ENCODE measurements around the gene CXCR3.

Gene CXCR3

DNA sequence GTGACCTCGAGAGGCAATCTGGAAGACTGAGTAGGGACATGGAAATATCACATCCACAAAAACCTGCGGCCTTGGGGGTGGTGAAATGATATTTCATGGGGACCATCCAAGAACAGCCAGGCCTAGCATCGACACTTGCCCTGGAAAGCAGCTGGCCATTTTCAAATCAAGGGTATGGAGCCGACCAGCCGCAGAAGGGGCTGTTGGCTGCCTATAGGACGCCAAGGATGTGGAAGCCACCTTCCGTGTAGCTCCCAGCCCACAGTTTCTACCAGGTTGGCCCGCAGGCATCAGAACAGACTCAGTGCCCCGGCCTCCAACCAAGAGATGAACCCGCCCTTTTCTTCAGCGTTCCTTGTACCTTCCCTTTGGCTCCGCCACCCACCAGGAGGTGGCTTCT lies 43.6 kb upstream of the CXCR3 start:
- DNase-seq: no peak
- H2BK12ac ChIP-seq (ENCODE audit: low read length): no peak overlapping the region
- H3K79me2 ChIP-seq (ENCODE audit: control insufficient read depth, insufficient read depth, low read length, poor library complexity): no peaks in the 10 kb centered on the region
- no peak overlapping the region for H2BK120ac ChIP-seq (ENCODE audit: insufficient read depth, low read length, poor library complexity)
- H4K12ac ChIP-seq (ENCODE audit: low read depth, low read length): no peak overlapping the region
- no peak overlapping the region for H2AK5ac ChIP-seq (ENCODE audit: low read length)
- H3K4ac ChIP-seq (ENCODE audit: low read depth, low read length): no peak overlapping the region
- H3K79me1 ChIP-seq (ENCODE audit: low read length): no peaks in the 10 kb centered on the region
- no peak overlapping the region for H3K9ac ChIP-seq (ENCODE audit: low read length)
- H2AFZ ChIP-seq (ENCODE audit: insufficient read depth, low read length, poor library complexity): no peak overlapping the region
- WGBS (ENCODE audit: extremely low coverage, insufficient coverage, insufficient read length): no CpG with 5 or more reads among the region's 12 CpGs
- H3K9me3 ChIP-seq (ENCODE audit: insufficient read depth, low read depth, low read length): peaks cover 2% of the 10 kb centered on the region
- no peak overlapping the region for H3K18ac ChIP-seq (ENCODE audit: low read length)
- no peak overlapping the region for H3K14ac ChIP-seq (ENCODE audit: low read length)
- no peak overlapping the region for H3K4me3 ChIP-seq (ENCODE audit: low read depth, low read length)
- no peak overlapping the region for H3K27ac ChIP-seq (ENCODE audit: low read depth, low read length)
- no peaks in the 10 kb centered on the region for H3K27me3 ChIP-seq (ENCODE audit: insufficient read depth, low read length)
- H3K4me1 ChIP-seq (ENCODE audit: control insufficient read depth in 1 of 2, insufficient read depth in 2 of 2, low read length in 2 of 2): no peaks in the 10 kb centered on the region
- no peak overlapping the region for H3K23ac ChIP-seq (ENCODE audit: low read length)
- H4K8ac ChIP-seq (ENCODE audit: low read depth, low read length): no peak overlapping the region
- no peaks in the 10 kb centered on the region for H3K36me3 ChIP-seq (ENCODE audit: control insufficient read depth in 1 of 2, insufficient read depth in 2 of 2, low read length in 2 of 2)
- no peak overlapping the region for H4K91ac ChIP-seq (ENCODE audit: low read depth, low read length)
- no peak overlapping the region for H3K4me2 ChIP-seq (ENCODE audit: low read length)
- H2BK5ac ChIP-seq (ENCODE audit: low read depth, low read length, poor library complexity): no peak overlapping the region

DNA sequence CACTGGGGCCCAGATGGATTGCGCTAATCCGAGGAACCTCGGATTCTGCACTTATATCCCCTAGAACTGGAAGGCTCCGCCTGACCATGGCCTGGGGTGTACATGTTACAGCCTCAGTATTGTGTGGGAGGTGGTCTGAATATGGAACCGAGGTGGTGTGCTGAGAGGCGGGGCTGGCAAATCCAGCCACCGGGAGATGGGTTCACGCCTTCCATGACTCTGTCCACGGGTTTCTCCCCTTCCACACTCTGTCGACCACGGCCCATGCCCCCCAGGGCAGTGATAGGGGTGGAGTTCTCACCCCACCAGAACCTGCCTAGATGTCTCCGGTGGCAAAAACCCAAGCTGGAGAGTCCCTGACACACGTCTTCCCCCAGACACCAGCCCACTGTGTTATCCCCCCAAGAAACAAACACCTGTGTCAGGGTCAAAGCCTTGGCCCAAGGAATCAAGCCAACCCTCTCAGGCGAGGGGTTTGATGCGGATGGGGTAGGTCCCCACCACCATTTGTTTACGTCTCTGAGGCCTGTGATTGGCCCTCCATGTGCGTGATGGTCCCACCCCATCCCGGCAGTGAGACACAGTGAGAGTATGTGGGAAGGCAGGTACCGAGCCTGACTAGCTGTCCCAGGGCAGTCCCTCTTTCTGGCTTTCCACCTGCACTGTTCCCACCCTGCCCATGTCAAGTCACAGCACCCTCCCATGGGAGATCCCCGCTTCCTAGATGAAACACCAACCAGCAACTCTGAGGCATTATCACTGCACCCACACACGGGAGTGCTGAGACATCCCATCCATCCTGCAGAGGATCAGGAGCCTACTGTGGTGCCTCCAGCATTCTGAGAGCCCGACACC lies 42.5 kb upstream of the CXCR3 start:
- H4K12ac ChIP-seq (ENCODE audit: low read depth, low read length): no peak overlapping the region
- H4K8ac ChIP-seq (ENCODE audit: low read depth, low read length): no peak overlapping the region
- H3K27ac ChIP-seq (ENCODE audit: low read depth, low read length): no peak overlapping the region
- no CpG with 5 or more reads among the region's 22 CpGs for WGBS (ENCODE audit: extremely low coverage, insufficient coverage, insufficient read length)
- H2BK120ac ChIP-seq (ENCODE audit: insufficient read depth, low read length, poor library complexity): no peak overlapping the region
- H2BK5ac ChIP-seq (ENCODE audit: low read depth, low read length, poor library complexity): no peak overlapping the region
- no peak overlapping the region for H3K4me3 ChIP-seq (ENCODE audit: low read depth, low read length)
- H3K4me2 ChIP-seq (ENCODE audit: low read length): no peak overlapping the region
- no peaks in the 10 kb centered on the region for H3K79me1 ChIP-seq (ENCODE audit: low read length)
- no peaks in the 10 kb centered on the region for H3K4me1 ChIP-seq (ENCODE audit: control insufficient read depth in 1 of 2, insufficient read depth in 2 of 2, low read length in 2 of 2)
- no peak overlapping the region for H3K18ac ChIP-seq (ENCODE audit: low read length)
- no peaks in the 10 kb centered on the region for H3K9me3 ChIP-seq (ENCODE audit: insufficient read depth, low read depth, low read length)
- no peak for DNase-seq
- H2BK12ac ChIP-seq (ENCODE audit: low read length): no peak overlapping the region
- no peak overlapping the region for H3K4ac ChIP-seq (ENCODE audit: low read depth, low read length)
- no peak overlapping the region for H2AK5ac ChIP-seq (ENCODE audit: low read length)
- no peak overlapping the region for H2AFZ ChIP-seq (ENCODE audit: insufficient read depth, low read length, poor library complexity)
- no peak overlapping the region for H4K91ac ChIP-seq (ENCODE audit: low read depth, low read length)
- no peak overlapping the region for H3K9ac ChIP-seq (ENCODE audit: low read length)
- no peak overlapping the region for H3K14ac ChIP-seq (ENCODE audit: low read length)
- no peaks in the 10 kb centered on the region for H3K79me2 ChIP-seq (ENCODE audit: control insufficient read depth, insufficient read depth, low read length, poor library complexity)
- H3K27me3 ChIP-seq (ENCODE audit: insufficient read depth, low read length): no peaks in the 10 kb centered on the region
- no peak overlapping the region for H3K23ac ChIP-seq (ENCODE audit: low read length)
- no peaks in the 10 kb centered on the region for H3K36me3 ChIP-seq (ENCODE audit: control insufficient read depth in 1 of 2, insufficient read depth in 2 of 2, low read length in 2 of 2)

DNA sequence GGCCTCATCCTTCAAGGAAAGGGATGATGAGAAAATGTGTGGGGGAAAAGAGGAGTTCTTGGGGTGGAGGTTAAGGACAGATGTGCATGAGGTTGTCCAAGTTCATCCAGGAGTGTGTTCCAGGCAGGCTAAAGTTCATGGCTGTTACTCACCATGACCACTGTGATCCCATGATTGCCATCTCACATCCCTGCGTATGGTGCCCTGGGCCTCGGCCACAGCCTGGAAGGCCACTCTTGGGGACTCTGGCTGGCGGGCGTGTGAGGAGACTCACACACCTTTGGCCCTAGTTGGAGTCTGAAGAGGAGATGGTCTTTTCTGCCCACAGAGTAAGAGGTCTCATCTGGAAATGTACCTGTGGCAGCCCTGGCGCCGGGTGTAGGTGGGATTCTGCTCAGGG lies 41.6 kb upstream of the CXCR3 start:
- no peak overlapping the region for H3K18ac ChIP-seq (ENCODE audit: low read length)
- H3K4me3 ChIP-seq (ENCODE audit: low read depth, low read length): no peak overlapping the region
- no peak overlapping the region for H4K91ac ChIP-seq (ENCODE audit: low read depth, low read length)
- H3K23ac ChIP-seq (ENCODE audit: low read length): no peak overlapping the region
- no peak overlapping the region for H3K14ac ChIP-seq (ENCODE audit: low read length)
- no peak for DNase-seq
- H2BK12ac ChIP-seq (ENCODE audit: low read length): no peak overlapping the region
- no peak overlapping the region for H4K12ac ChIP-seq (ENCODE audit: low read depth, low read length)
- H3K79me2 ChIP-seq (ENCODE audit: control insufficient read depth, insufficient read depth, low read length, poor library complexity): no peaks in the 10 kb centered on the region
- H3K9me3 ChIP-seq (ENCODE audit: insufficient read depth, low read depth, low read length): no peaks in the 10 kb centered on the region
- H2AFZ ChIP-seq (ENCODE audit: insufficient read depth, low read length, poor library complexity): no peak overlapping the region
- no peak overlapping the region for H2BK120ac ChIP-seq (ENCODE audit: insufficient read depth, low read length, poor library complexity)
- no peaks in the 10 kb centered on the region for H3K27me3 ChIP-seq (ENCODE audit: insufficient read depth, low read length)
- H3K4me2 ChIP-seq (ENCODE audit: low read length): no peak overlapping the region
- no peak overlapping the region for H2AK5ac ChIP-seq (ENCODE audit: low read length)
- no peak overlapping the region for H3K4ac ChIP-seq (ENCODE audit: low read depth, low read length)
- H3K27ac ChIP-seq (ENCODE audit: low read depth, low read length): no peak overlapping the region
- no peak overlapping the region for H4K8ac ChIP-seq (ENCODE audit: low read depth, low read length)
- H3K79me1 ChIP-seq (ENCODE audit: low read length): no peaks in the 10 kb centered on the region
- H3K4me1 ChIP-seq (ENCODE audit: control insufficient read depth in 1 of 2, insufficient read depth in 2 of 2, low read length in 2 of 2): no peaks in the 10 kb centered on the region
- H2BK5ac ChIP-seq (ENCODE audit: low read depth, low read length, poor library complexity): no peak overlapping the region
- no peak overlapping the region for H3K9ac ChIP-seq (ENCODE audit: low read length)
- no peaks in the 10 kb centered on the region for H3K36me3 ChIP-seq (ENCODE audit: control insufficient read depth in 1 of 2, insufficient read depth in 2 of 2, low read length in 2 of 2)
- no CpG with 5 or more reads among the region's 6 CpGs for WGBS (ENCODE audit: extremely low coverage, insufficient coverage, insufficient read length)

DNA sequence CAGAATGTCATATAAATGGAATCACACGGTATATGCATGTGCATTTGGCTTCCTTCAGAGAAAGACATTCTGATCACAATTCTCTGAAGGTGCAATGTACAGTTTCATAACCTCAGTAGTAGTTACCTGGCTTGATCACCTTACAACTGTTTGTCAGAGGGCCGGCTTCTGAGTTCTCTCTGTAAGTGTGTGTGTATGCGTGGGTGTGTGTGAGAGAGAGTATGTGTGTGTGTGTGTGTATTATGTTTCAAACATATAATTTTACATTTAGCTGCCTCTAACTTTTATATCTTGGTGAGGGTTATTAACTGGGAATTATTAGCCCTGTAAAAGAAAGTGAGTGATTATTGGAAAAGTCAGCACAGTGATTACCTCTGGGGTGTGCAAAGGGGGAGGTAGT lies 41.0 kb upstream of the CXCR3 start:
- H3K9me3 ChIP-seq (ENCODE audit: insufficient read depth, low read depth, low read length): no peaks in the 10 kb centered on the region
- no peak overlapping the region for H3K4ac ChIP-seq (ENCODE audit: low read depth, low read length)
- H3K36me3 ChIP-seq (ENCODE audit: control insufficient read depth in 1 of 2, insufficient read depth in 2 of 2, low read length in 2 of 2): no peaks in the 10 kb centered on the region
- H2AK5ac ChIP-seq (ENCODE audit: low read length): no peak overlapping the region
- H3K27me3 ChIP-seq (ENCODE audit: insufficient read depth, low read length): no peaks in the 10 kb centered on the region
- H3K23ac ChIP-seq (ENCODE audit: low read length): no peak overlapping the region
- no peak overlapping the region for H4K12ac ChIP-seq (ENCODE audit: low read depth, low read length)
- H3K9ac ChIP-seq (ENCODE audit: low read length): no peak overlapping the region
- H3K18ac ChIP-seq (ENCODE audit: low read length): no peak overlapping the region
- WGBS (ENCODE audit: extremely low coverage, insufficient coverage, insufficient read length): no CpG with 5 or more reads among the region's 3 CpGs
- H3K4me1 ChIP-seq (ENCODE audit: control insufficient read depth in 1 of 2, insufficient read depth in 2 of 2, low read length in 2 of 2): no peaks in the 10 kb centered on the region
- H2BK120ac ChIP-seq (ENCODE audit: insufficient read depth, low read length, poor library complexity): no peak overlapping the region
- no peak overlapping the region for H3K14ac ChIP-seq (ENCODE audit: low read length)
- H3K4me2 ChIP-seq (ENCODE audit: low read length): no peak overlapping the region
- no peaks in the 10 kb centered on the region for H3K79me1 ChIP-seq (ENCODE audit: low read length)
- no peak overlapping the region for H4K8ac ChIP-seq (ENCODE audit: low read depth, low read length)
- H2BK12ac ChIP-seq (ENCODE audit: low read length): no peak overlapping the region
- H2BK5ac ChIP-seq (ENCODE audit: low read depth, low read length, poor library complexity): no peak overlapping the region
- H4K91ac ChIP-seq (ENCODE audit: low read depth, low read length): no peak overlapping the region
- H3K4me3 ChIP-seq (ENCODE audit: low read depth, low read length): no peak overlapping the region
- no peak for DNase-seq
- no peak overlapping the region for H2AFZ ChIP-seq (ENCODE audit: insufficient read depth, low read length, poor library complexity)
- H3K27ac ChIP-seq (ENCODE audit: low read depth, low read length): no peak overlapping the region
- H3K79me2 ChIP-seq (ENCODE audit: control insufficient read depth, insufficient read depth, low read length, poor library complexity): no peaks in the 10 kb centered on the region
